ENCODE results near the gene CSTPP1. TPM values are rescaled to one million over a fixed set of nuclear protein-coding genes. Genes with fewer than 3 reads are reported as not detected.
"Not testable (repeated sequence)": the region's sequence is repeated elsewhere in the genome, so short reads cannot be mapped to it uniquely, and the experiment has no call there.

CSTPP1 gene
- total RNA-seq, 3 donors from 2014 or later (not counting 1 experiment from before 2014, with no cell fraction given), result 16.2 to 17.8 (median 16.9) TPM

DNA sequence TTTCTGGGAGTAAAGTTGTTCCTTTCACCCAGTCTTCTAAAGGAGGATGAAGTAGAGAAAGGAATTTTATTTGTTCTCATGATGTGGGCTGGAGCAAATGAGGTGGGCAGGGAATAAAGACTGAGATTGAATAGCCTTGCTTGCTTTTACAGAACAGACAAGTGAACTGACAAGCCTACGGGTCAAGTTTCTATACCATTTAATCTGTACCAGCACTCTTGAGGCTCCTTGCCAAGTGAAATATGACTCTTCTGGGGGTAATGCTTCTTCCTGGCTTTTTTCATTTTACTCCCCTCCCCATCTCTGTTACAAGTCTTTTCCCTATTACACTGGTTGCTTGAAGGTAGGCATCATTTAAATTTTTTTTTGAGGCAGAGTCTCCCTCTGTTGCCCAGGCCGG, 54.8 kb downstream of the CSTPP1 start:
- Histone ChIP-seq H3K27ac (ENCODE audit: low read length) (no peak overlapping the region), H3K36me3 (ENCODE audit: control insufficient read depth, insufficient read depth, low read length) (no peaks in the 10 kb centered on the region), H3K27me3 (ENCODE audit: control insufficient read depth, insufficient read depth, low read length) (no peaks in the 10 kb centered on the region), H3K9me3 (ENCODE audit: control insufficient read depth, insufficient read depth, low read length) (no peaks in the 10 kb centered on the region), H3K4me1 (ENCODE audit: control insufficient read depth, insufficient read depth, low read length) (no peaks in the 10 kb centered on the region), H3K4me3 (ENCODE audit: low read length) (no peak overlapping the region)
- intact Hi-C loops (cut with micrococcal nuclease), result no loop called here
- no peaks in the 10 kb centered on the region for H3K27me3 Mint-ChIP-seq (ENCODE audit: low read depth in 2 of 2)
- peaks cover 0 to 2% of the 10 kb centered on the region in 2 donors for H3K9me3 Mint-ChIP-seq
- 100% methylated on average over 2 of the region's 2 CpGs for WGBS (ENCODE audit: insufficient coverage)
- no peak for ATAC-seq
- no peak overlapping the region for H3K27ac Mint-ChIP-seq
- no peaks in the 10 kb centered on the region for H3K36me3 Mint-ChIP-seq
- H3K4me3 Mint-ChIP-seq, result no peak overlapping the region
- DNase-seq, result no peak
- TF ChIP-seq, protein P1, sequence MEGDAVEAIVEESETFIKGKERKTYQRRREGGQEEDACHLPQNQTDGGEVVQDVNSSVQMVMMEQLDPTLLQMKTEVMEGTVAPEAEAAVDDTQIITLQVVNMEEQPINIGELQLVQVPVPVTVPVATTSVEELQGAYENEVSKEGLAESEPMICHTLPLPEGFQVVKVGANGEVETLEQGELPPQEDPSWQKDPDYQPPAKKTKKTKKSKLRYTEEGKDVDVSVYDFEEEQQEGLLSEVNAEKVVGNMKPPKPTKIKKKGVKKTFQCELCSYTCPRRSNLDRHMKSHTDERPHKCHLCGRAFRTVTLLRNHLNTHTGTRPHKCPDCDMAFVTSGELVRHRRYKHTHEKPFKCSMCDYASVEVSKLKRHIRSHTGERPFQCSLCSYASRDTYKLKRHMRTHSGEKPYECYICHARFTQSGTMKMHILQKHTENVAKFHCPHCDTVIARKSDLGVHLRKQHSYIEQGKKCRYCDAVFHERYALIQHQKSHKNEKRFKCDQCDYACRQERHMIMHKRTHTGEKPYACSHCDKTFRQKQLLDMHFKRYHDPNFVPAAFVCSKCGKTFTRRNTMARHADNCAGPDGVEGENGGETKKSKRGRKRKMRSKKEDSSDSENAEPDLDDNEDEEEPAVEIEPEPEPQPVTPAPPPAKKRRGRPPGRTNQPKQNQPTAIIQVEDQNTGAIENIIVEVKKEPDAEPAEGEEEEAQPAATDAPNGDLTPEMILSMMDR (IDR thresholded peaks at IDR 0.05), result no peak
- H3K4me1 Mint-ChIP-seq, result peaks cover 4 to 5% of the 10 kb centered on the region in 2 donors

GRCh38 chr11:46992386-46992785, 55.8 kb downstream of the CSTPP1 start:
- WGBS (ENCODE audit: insufficient coverage), result 100% methylated on average over 1 of the region's 2 CpGs
- H3K27me3 Mint-ChIP-seq (ENCODE audit: low read depth in 2 of 2); H3K36me3 Mint-ChIP-seq; ATAC-seq; H3K27ac Mint-ChIP-seq; H3K4me1 ChIP-seq (ENCODE audit: control insufficient read depth, insufficient read depth, low read length); H3K4me3 ChIP-seq (ENCODE audit: low read length); H3K36me3 ChIP-seq (ENCODE audit: control insufficient read depth, insufficient read depth, low read length); H3K27ac ChIP-seq (ENCODE audit: low read length); H3K9me3 Mint-ChIP-seq; H3K27me3 ChIP-seq (ENCODE audit: control insufficient read depth, insufficient read depth, low read length); H3K4me3 Mint-ChIP-seq; H3K9me3 ChIP-seq (ENCODE audit: control insufficient read depth, insufficient read depth, low read length); H3K4me1 Mint-ChIP-seq; intact Hi-C loops (cut with micrococcal nuclease); DNase-seq: not testable (repeated sequence)

GRCh38 chr11:46997796-46998195, 61.2 kb downstream of the CSTPP1 start:
- H3K27ac Mint-ChIP-seq; H3K27me3 Mint-ChIP-seq (ENCODE audit: low read depth in 2 of 2); H3K27me3 ChIP-seq (ENCODE audit: control insufficient read depth, insufficient read depth, low read length); H3K4me3 Mint-ChIP-seq; H3K9me3 ChIP-seq (ENCODE audit: control insufficient read depth, insufficient read depth, low read length); H3K36me3 Mint-ChIP-seq; H3K4me3 ChIP-seq (ENCODE audit: low read length); ATAC-seq; DNase-seq; H3K27ac ChIP-seq (ENCODE audit: low read length); H3K9me3 Mint-ChIP-seq; H3K36me3 ChIP-seq (ENCODE audit: control insufficient read depth, insufficient read depth, low read length); intact Hi-C loops (cut with micrococcal nuclease); H3K4me1 ChIP-seq (ENCODE audit: control insufficient read depth, insufficient read depth, low read length): not testable (repeated sequence)
- peaks cover 9 to 14% of the 10 kb centered on the region in 2 donors for H3K4me1 Mint-ChIP-seq
- WGBS (ENCODE audit: insufficient coverage), result 96% methylated on average over 14 of the region's 14 CpGs

DNA sequence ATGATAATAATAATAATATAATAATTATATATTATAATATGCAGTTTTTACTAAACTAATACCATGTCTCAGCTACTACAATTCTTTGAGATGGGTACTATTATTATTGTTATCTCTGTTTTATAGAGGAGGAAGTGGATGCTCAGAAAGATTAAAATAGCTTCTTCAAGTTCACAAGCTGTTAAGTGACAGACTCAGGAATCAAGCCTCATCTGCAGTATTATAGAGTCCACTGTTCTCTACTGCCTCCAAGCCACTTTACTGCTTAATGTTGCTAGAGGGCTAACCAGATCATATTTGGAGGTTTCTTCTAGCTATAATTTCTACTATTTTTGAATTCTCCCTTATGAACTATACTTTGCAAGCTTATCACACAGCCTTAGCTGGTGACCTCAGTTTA, 62.7 kb downstream of the CSTPP1 start:
- TF ChIP-seq, protein P1 (IDR thresholded peaks at IDR 0.05), result no peak
- Mint-ChIP-seq H3K4me1 (peaks cover 15 to 20% of the 10 kb centered on the region in 2 donors), H3K27ac (no peak overlapping the region), H3K36me3 (no peaks in the 10 kb centered on the region), H3K27me3 (ENCODE audit: low read depth in 2 of 2) (no peaks in the 10 kb centered on the region), H3K4me3 (no peak overlapping the region), H3K9me3 (no peaks in the 10 kb centered on the region)
- Histone ChIP-seq H3K9me3 (ENCODE audit: control insufficient read depth, insufficient read depth, low read length) (no peaks in the 10 kb centered on the region), H3K4me3 (ENCODE audit: low read length) (no peak overlapping the region), H3K27me3 (ENCODE audit: control insufficient read depth, insufficient read depth, low read length) (no peaks in the 10 kb centered on the region), H3K27ac (ENCODE audit: low read length) (no peak overlapping the region), H3K36me3 (ENCODE audit: control insufficient read depth, insufficient read depth, low read length) (no peaks in the 10 kb centered on the region), H3K4me1 (ENCODE audit: control insufficient read depth, insufficient read depth, low read length) (no peaks in the 10 kb centered on the region)
- intact Hi-C loops (cut with micrococcal nuclease), result no loop called here
- ATAC-seq (no peak), DNase-seq (no peak)

DNA sequence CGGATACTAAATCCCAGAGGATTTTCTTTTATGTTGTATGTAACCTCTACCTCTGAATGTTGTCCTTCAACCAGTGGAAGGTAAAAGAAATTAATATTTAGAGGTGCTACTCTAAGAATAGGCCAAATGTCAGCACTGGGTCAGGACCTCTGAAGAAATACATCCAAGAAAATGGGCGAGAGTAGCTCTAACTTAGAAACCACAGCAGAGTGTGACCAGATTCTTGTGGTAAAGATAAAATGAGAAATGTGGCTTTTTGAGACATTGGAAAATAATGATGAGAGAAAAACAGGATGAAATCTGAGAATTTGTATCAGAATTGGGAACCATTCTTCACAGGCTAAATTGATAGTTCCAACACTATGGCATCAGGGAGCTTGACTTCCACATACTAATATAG, 63.5 kb downstream of the CSTPP1 start:
- DNase-seq (no peak), ATAC-seq (no peak)
- TF ChIP-seq, protein P1 (IDR thresholded peaks at IDR 0.05), result no peak
- Mint-ChIP-seq H3K36me3 (no peaks in the 10 kb centered on the region), H3K9me3 (no peaks in the 10 kb centered on the region), H3K27ac (no peak overlapping the region), H3K4me3 (no peak overlapping the region), H3K4me1 (peaks cover 15 to 20% of the 10 kb centered on the region in 2 donors), H3K27me3 (ENCODE audit: low read depth in 2 of 2) (no peaks in the 10 kb centered on the region)
- no peak overlapping the region for H3K4me3 ChIP-seq (ENCODE audit: low read length)
- H3K9me3 ChIP-seq (ENCODE audit: control insufficient read depth, insufficient read depth, low read length), result no peaks in the 10 kb centered on the region
- WGBS (ENCODE audit: insufficient coverage), result 62% methylated on average over 2 of the region's 2 CpGs
- intact Hi-C loops (cut with micrococcal nuclease), result no loop called here
- H3K36me3 ChIP-seq (ENCODE audit: control insufficient read depth, insufficient read depth, low read length), result no peaks in the 10 kb centered on the region
- no peak overlapping the region for H3K27ac ChIP-seq (ENCODE audit: low read length)
- H3K4me1 ChIP-seq (ENCODE audit: control insufficient read depth, insufficient read depth, low read length), result no peaks in the 10 kb centered on the region
- no peaks in the 10 kb centered on the region for H3K27me3 ChIP-seq (ENCODE audit: control insufficient read depth, insufficient read depth, low read length)
